Tibial nerve (tissue), 3 donors: ENCODE measurements around the gene FAM234B.

Source experiments
- POLR2A ChIP-seq, 2 donors: fragments of 450-650 bp; IDR thresholded peaks; one replicate each; pipeline ENCODE4 v1.6.1; 2017; ENCODE audit warnings: antibody characterized with exemption in 2 of 2, mild to moderate bottlenecking in 2 of 2, moderate library complexity in 2 of 2
- TF ChIP-seq, protein P1 (sequence below), 5 experiments: fragments of 200-600 bp in 3 of 5; fragments of 450-650 bp in 2 of 5; sonication (generic) in 3 of 5; IDR thresholded peaks; one replicate each; pipeline ENCODE4 v1.5.1; 2016 to 2019; ENCODE audit warnings: antibody characterized with exemption in 5 of 5, mild to moderate bottlenecking in 3 of 5, moderate library complexity in 2 of 5

DNA sequence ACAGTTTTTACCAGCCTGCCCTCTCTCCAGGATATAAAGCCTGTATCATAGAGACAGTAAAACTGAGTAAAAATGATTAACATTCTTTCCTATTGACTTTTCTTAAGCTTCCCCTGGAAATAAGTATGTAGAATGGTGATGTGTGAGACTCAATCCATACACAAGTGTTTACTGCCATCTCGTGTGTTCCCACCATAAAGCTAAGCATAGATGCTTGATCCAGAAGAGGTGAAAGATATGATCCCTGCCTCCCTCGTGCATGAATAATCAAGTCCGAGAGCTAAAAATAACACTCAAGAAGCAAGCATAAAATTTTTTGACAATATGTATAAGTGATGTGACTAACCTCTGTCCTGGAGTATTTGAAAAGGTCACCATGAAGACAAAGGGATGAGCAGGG, 76.2 kb downstream of the FAM234B start:
- TF ChIP-seq, protein P1, sequence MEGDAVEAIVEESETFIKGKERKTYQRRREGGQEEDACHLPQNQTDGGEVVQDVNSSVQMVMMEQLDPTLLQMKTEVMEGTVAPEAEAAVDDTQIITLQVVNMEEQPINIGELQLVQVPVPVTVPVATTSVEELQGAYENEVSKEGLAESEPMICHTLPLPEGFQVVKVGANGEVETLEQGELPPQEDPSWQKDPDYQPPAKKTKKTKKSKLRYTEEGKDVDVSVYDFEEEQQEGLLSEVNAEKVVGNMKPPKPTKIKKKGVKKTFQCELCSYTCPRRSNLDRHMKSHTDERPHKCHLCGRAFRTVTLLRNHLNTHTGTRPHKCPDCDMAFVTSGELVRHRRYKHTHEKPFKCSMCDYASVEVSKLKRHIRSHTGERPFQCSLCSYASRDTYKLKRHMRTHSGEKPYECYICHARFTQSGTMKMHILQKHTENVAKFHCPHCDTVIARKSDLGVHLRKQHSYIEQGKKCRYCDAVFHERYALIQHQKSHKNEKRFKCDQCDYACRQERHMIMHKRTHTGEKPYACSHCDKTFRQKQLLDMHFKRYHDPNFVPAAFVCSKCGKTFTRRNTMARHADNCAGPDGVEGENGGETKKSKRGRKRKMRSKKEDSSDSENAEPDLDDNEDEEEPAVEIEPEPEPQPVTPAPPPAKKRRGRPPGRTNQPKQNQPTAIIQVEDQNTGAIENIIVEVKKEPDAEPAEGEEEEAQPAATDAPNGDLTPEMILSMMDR (IDR thresholded peaks at IDR 0.05): no peak
- TF ChIP-seq POLR2A (IDR thresholded peaks at IDR 0.05): no peak
